Heart left ventricle (tissue), 13 donors: Measurements from ENCODE around the gene IL23R.

Experiments used
- POLR2A ChIP-seq, 2 donors: fragments of 450-650 bp; IDR thresholded peaks; one replicate each; pipeline ENCODE4 v1.6.1; 2017; ENCODE audit warnings: antibody characterized with exemption in 2 of 2, mild to moderate bottlenecking in 2 of 2, moderate library complexity in 2 of 2
- TF ChIP-seq, protein P1 (sequence below), 12 donors: fragments of 200-600 bp; sonication (generic) in 4 of 12; IDR thresholded peaks; one replicate each; pipeline versions ENCODE4 v1.5.0 to v1.8.0; 2018 to 2022; ENCODE audit warnings: antibody characterized with exemption in 12 of 12, mild to moderate bottlenecking in 5 of 12
- donor health status: ischemic (EF 13 %, LVEDD 7.1; RV severe dilation, severe dysfunction).
- donor health status: DM: no; HTN: yes; CAD: no.
- donor health status: DM: no; HTN: no; CAD: no.
- donor health status: ischemic (EF 25% LVEDD 6.9; RV normal size, moderate dysfunction).
- donor health status: ischemic (EF 25% LVEDD 5.7; RV mildly dilated, moderate dysfunction).
- donor health status: ischemic (EF 35%, LVEDD 5.7; RV mildly dilated, moderate dysfunction).
- donor health status: nonischemic (EF 11% LVEDD 7.7; RV severe dilation, severe dysfunction).
- donor health status: DM: yes; HTN: yes; CAD: no.
- donor health status: PGD.
- donor health status: ischemic (EF 29% LVEDD 5.4; RV normal size, mild dysfunction).
- donor health status: nonischemic (EF 23%, LVEDD 6.1; RV moderate dilation, normal function).

GRCh38 chr1:67227196-67227595 is 60.9 kb downstream of the IL23R start:
- no peak for TF ChIP-seq POLR2A (IDR thresholded peaks at IDR 0.05)
- TF ChIP-seq, protein P1, sequence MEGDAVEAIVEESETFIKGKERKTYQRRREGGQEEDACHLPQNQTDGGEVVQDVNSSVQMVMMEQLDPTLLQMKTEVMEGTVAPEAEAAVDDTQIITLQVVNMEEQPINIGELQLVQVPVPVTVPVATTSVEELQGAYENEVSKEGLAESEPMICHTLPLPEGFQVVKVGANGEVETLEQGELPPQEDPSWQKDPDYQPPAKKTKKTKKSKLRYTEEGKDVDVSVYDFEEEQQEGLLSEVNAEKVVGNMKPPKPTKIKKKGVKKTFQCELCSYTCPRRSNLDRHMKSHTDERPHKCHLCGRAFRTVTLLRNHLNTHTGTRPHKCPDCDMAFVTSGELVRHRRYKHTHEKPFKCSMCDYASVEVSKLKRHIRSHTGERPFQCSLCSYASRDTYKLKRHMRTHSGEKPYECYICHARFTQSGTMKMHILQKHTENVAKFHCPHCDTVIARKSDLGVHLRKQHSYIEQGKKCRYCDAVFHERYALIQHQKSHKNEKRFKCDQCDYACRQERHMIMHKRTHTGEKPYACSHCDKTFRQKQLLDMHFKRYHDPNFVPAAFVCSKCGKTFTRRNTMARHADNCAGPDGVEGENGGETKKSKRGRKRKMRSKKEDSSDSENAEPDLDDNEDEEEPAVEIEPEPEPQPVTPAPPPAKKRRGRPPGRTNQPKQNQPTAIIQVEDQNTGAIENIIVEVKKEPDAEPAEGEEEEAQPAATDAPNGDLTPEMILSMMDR (IDR thresholded peaks at IDR 0.05): no peak
